Head of caudate nucleus (tissue), 42 donors: Measurements from ENCODE around the gene SNX20.

Experiments
- DNase-seq, 42 donors: peaks; one replicate each; pipeline versions ENCODE4 v3.0.0 to v3.0.0-alpha.2; 2020 to 2021; ENCODE audit warnings: mixed read lengths in 7 of 42
- intact Hi-C: fragments of 100-400 bp; cut with DNase I; formaldehyde crosslinking; loops from one replicate; pipeline ENCODE4 v1.15.0; 2022

Gene SNX20

GRCh38 chr16:50640919-50641817 is 39.9 kb downstream of the SNX20 start:
- DNase-seq = no peak
- intact Hi-C loops = no loop called here

GRCh38 chr16:50640391-50640790 is 40.7 kb downstream of the SNX20 start:
- DNase-seq = no peak
- intact Hi-C loops = no loop called here

- DNase-seq = no peak
- intact Hi-C loops = no loop called here
Measured at GRCh38 chr16:50638816-50639670, 42.1 kb downstream of the SNX20 start.

- intact Hi-C loops = no loop called here
- no peak for DNase-seq
Measured at GRCh38 chr16:50637716-50638602, 43.2 kb downstream of the SNX20 start.

GRCh38 chr16:50636753-50637374 is 44.2 kb downstream of the SNX20 start:
- DNase-seq = no peak
- intact Hi-C loops = no loop called here

GRCh38 chr16:50635505-50636392 is 45.4 kb downstream of the SNX20 start:
- intact Hi-C loops = no loop called here
- DNase-seq = no peak

GRCh38 chr16:50634947-50635346 is 46.2 kb downstream of the SNX20 start:
- no peak for DNase-seq
- intact Hi-C loops = no loop called here

GRCh38 chr16:50634090-50634489 is 47.0 kb downstream of the SNX20 start:
- intact Hi-C loops = no loop called here
- no peak for DNase-seq

GRCh38 chr16:50632927-50633800 is 47.9 kb downstream of the SNX20 start:
- intact Hi-C loops = no loop called here
- DNase-seq = no peak

GRCh38 chr16:50631985-50632576 is 49.0 kb downstream of the SNX20 start:
- no peak for DNase-seq
- intact Hi-C loops = no loop called here

- DNase-seq = no peak
- intact Hi-C loops = no loop called here
Measured at GRCh38 chr16:50631249-50631984, 49.7 kb downstream of the SNX20 start.

GRCh38 chr16:50630394-50631020 is 50.6 kb downstream of the SNX20 start:
- no peak for DNase-seq
- intact Hi-C loops = no loop called here

GRCh38 chr16:50629334-50629733 is 51.8 kb downstream of the SNX20 start:
- intact Hi-C loops = no loop called here
- DNase-seq = no peak

GRCh38 chr16:50628156-50628802 is 52.8 kb downstream of the SNX20 start:
- no peak for DNase-seq
- intact Hi-C loops = no loop called here

- intact Hi-C loops = no loop called here
- peak in 20 of 42 donors; percentile 24 to 62 (median 32) for DNase-seq
Measured at GRCh38 chr16:50627419-50627818, 53.7 kb downstream of the SNX20 start.
